ENCODE measurements around the gene STOM. TPM values are rescaled to one million over a fixed set of nuclear protein-coding genes. Genes with fewer than 3 reads are reported as not detected.
"Not testable (repeated sequence)": the region's sequence is repeated elsewhere in the genome, so short reads cannot be mapped to it uniquely, and the experiment has no call there.

Gene STOM
- total RNA-seq, 3 donors from 2014 or later: 79.7 to 335 (median 199) TPM

- H3K9me3 ChIP-seq: no peaks in the 10 kb centered on the region
- ATAC-seq (no peak), DNase-seq (no peak)
- peaks cover under 1% of the 10 kb centered on the region for H3K36me3 ChIP-seq (ENCODE audit: low read depth)
- no peak for TF ChIP-seq CTCF (IDR thresholded peaks at IDR 0.05)
- H3K4me3 ChIP-seq: no peak overlapping the region
- intact Hi-C loops (cut with DNase I, micrococcal nuclease): no loop called here
- H3K4me1 ChIP-seq (ENCODE audit: low read depth): peaks cover 33% of the 10 kb centered on the region
These were observed 78.0 kb downstream of the STOM start for GRCh38 chr9:121292051-121292450.

- DNase-seq; H3K4me3 ChIP-seq; intact Hi-C loops (cut with DNase I, micrococcal nuclease); ATAC-seq; H3K36me3 ChIP-seq (ENCODE audit: low read depth); H3K9me3 ChIP-seq: not testable (repeated sequence)
- peaks cover 38% of the 10 kb centered on the region for H3K4me1 ChIP-seq (ENCODE audit: low read depth)
These were observed 78.5 kb downstream of the STOM start for GRCh38 chr9:121291536-121291935.

- DNase-seq (no peak), ATAC-seq (no peak)
- peaks cover 55% of the 10 kb centered on the region for H3K4me1 ChIP-seq (ENCODE audit: low read depth)
- intact Hi-C loops (cut with DNase I, micrococcal nuclease): no loop called here
- H3K36me3 ChIP-seq (ENCODE audit: low read depth): peaks cover 4% of the 10 kb centered on the region
- H3K4me3 ChIP-seq: no peak overlapping the region
- H3K9me3 ChIP-seq: no peaks in the 10 kb centered on the region
- TF ChIP-seq CTCF (IDR thresholded peaks at IDR 0.05): no peak
These were observed 80.2 kb downstream of the STOM start for GRCh38 chr9:121289772-121290370.

GRCh38 chr9:121289026-121289771 lies 80.9 kb downstream of the STOM start:
- no peak overlapping the region for H3K4me3 ChIP-seq
- peaks cover 60% of the 10 kb centered on the region for H3K4me1 ChIP-seq (ENCODE audit: low read depth)
- DNase-seq (peak; percentile 66 to 74 (median 70)), ATAC-seq (peak; percentile 60)
- TF ChIP-seq CTCF (IDR thresholded peaks at IDR 0.05): no peak
- no peaks in the 10 kb centered on the region for H3K9me3 ChIP-seq
- intact Hi-C loops (cut with DNase I, micrococcal nuclease): no loop called here
- peaks cover 4% of the 10 kb centered on the region for H3K36me3 ChIP-seq (ENCODE audit: low read depth)

Other genes with a start within 250 kb of the STOM start
- 10 to 100 TPM; 70.1 to 87.2 (median 76.2) TPM for gene RAB14, start 168.4 kb downstream of the STOM start, total RNA-seq
- gene GSN, start 102.1 kb downstream of the STOM start, total RNA-seq: 100 to 1,000 TPM; 443 to 952 (median 937) TPM
- gene GGTA1, start 129.6 kb upstream of the STOM start, total RNA-seq: 1 to 10 TPM; 1.7 to 6.5 (median 3.2) TPM

All from mucosa of descending colon (tissue), 3 donors.